ENCODE data around the gene TREM2.
A peak's percentile ranks its signal among the peaks of the same experiment; 100 is the strongest.
"Not testable (repeated sequence)": the region's sequence is repeated elsewhere in the genome, so short reads cannot be mapped to it uniquely, and the experiment has no call there.

Gene TREM2

DNA sequence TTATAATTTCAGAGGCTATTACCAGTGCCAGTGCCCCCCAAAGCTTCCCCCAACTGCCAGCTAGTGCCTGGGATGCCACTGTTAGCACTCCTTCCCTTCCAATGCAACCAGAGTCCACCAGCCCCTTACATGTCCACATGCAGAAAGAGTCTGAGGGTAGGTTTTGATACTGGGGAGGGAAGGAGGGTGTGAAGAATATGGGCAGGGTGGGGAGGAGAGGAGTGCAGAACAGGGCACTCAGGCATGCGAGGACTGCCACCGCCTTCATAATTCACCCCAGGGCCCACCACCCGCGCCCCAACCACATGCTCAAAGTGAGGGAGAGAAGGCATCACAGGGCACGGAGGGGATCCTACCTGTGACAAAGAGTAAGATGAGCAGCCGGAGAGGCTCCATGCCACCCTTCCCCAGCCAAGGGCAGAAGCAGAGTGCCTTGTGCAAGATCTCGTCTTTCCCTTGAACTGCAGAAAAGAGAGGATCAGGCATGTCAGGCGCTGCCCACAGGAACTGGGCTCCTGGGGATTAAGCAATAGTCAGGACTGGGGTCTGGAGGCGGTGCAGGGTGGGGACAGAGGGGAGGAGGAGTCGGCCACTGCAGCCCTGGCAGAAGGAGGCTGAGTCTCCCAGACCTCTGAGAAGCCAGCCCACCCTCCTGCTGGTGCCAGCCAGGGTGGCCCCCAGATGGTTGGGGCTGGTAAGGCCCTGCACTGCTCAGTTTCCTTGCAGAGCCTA, at the start of gene TREM2:
TREM2 (minus strand) TSS at position 430 of the 732 bp plus-strand sequence; CDS start at position 396, 34 bp downstream.
- no peak for DNase-seq

DNA sequence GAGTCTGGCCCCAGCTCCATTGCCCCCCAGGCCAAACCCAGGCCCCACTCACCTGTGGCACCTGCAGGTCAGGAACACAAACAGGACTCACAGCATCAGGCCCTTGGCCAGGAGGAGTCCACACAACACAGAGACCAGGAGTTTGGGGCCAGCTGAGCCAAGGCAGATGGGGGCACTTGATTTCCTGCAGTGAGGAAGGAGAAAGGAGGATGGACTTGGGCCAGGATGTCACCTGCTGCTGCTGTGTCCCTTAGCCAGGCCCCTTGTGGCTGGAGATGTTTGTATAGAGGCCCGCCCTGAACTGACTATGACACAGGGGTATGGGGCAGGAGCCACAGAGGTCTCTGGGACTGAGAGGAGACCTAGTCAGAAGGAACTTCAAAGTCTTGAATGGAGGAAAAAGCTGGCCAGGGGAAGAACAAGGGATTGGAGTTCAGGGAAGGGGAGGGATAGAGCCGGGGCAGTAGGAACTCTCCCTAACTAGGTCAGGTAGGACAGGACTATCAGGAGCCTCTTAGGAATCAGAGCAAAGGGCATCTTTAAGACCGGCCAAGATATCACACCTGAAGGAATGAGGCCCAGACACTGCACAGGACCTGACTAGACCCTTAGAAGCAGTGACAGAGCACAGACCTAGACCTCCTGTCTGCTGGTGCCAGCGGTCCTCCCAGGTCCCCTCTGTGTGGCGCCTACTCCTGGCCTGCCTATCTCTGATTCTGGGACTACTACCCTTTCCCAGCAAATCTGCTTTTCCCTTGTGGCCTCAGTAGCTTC, 46.8 kb upstream of the TREM2 start:
- DNase-seq: no peak

DNA sequence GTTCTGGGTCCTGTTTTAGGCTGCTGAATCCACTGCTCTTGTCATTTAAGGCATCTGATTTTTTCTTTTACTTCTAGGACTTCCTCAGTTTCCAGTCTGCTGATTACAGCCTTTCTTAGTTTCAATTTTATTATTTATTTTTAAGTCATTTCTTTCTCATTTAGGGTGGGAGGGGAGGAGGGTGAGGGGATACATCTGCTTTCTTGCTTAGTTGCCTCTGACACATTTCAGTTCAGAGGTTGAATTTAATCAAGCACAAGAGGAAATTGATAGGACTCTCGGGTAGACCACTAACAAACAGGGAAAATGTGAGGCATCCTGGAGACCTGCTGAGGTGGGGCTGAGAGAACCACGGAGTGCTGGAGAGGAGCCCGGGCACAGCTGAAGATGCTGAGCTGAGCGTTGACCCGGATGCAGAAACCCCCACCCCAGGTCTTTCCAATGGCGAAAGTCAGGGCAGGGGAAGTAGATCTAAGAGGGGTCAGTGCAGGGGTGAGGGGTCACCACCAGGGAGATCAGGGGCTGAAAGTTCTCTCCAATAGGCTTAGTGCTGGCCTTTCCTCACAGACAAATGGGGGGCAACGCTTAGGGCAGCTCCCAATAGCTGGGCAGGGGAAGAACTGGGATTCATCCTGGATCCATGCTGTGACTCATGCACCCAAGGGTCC, 45.7 kb upstream of the TREM2 start:
- DNase-seq: no peak

DNA sequence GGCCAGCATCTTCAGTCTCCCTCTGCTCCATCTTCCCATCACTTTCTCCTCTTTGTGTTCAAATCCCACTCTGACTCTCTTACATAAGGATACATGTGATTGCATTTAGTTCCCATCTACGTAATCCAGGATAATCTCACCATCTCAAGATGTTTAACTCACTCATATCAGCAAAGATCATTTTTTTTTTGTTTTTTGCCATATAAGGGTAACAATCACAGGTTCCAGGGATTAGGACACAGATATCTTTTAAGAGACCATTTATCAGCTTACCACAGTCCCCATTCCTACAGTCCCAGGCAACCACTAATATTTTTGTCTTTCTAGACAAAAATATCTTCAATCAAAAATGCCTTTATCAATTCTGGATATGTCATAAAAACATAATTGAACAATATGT, 41.2 kb upstream of the TREM2 start:
- no peak for DNase-seq

DNA sequence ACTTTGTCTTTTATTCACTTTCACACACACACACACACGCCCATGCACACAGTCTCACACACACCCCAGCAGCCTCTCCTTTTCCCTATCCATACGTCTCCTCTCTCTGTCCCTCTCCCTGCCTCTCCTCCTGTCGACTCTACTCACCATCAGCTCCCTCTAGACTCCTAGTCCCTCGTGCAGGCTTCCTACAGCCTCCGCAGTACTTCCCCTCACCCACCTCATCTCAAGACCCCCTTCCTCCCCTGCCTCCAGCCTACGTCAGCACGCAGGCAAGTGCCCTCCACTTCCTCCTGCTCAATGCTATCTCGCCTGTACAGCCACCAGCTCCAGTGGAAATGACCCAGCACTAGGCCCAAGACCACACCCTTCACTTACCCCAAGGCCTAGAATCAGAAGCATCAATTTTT, 38.9 kb upstream of the TREM2 start:
- no peak for DNase-seq

DNA sequence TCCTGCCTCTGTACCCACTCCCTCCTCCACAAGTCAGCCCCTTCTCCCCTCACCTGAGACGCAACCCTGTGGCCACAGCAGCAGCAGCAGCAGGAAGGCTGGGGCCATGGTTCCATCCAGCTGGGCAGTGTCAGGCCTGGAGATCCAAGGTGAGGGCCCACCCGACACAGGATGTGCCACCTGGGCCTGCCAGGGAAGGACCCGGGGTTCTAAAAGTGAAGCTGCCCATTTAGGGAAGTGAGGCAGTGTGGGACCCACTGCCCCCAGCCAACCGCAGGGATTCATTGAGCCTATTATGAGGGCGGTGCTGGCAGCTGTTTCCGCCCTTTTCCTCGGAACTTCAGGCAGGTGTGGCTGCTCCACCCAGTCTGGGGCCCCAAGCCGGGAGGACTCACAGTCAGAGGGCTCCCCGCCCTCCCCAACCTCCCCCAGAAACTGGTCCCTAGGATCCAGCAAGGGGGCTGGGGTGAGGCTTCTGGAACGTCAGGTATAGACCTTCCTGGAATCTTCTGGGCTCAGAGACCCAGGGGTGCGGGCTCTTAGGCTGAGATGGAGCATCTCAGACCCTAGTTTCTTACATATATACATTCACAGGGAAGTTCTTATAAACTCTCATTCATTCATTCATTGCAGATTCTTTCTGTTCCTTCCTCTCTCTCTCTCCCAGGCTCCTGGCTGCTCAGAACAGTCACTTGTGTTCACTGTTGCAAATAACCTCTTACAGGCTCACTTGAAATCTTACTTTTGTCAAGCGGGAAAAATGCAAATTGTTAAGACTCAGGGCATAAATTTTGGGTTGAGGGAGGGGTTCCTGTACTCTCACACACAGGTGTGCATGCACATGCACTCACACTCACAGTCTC, 38.2 kb upstream of the TREM2 start, which contains the start of gene TREML2:
TREML2 (minus strand) TSS at position 249 of the 863 bp plus-strand sequence; CDS start at position 108, 141 bp downstream.
- no peak for DNase-seq

DNA sequence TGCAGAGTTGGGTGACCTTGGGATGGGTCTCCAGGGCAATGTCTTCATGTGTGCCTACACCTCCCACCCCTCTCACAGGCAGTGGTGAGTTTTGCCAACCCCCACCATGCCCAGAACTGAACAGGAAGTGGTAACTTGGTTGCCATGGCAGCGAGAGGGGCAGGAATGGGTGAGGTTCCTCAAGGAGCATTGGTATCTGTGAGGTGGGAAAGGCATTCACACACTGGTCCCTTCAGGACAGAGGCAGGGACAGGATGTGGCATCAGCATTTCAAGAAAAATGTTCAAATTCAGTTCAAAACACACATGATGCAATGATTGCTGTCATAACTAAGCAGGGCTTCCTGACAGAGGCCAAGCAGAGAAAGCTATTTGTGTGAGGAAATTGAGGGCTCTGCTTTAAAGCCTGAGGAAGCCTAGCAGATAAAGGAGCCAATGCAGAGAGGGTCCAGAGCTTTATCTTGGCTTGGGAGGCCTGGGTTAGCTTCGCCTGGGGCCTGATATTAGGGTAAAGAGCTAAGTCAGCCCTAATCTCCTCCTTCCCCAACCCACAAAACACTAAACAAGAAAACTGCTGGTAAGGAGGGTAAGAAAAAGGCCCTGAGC, 37.5 kb upstream of the TREM2 start:
- DNase-seq: no peak

DNA sequence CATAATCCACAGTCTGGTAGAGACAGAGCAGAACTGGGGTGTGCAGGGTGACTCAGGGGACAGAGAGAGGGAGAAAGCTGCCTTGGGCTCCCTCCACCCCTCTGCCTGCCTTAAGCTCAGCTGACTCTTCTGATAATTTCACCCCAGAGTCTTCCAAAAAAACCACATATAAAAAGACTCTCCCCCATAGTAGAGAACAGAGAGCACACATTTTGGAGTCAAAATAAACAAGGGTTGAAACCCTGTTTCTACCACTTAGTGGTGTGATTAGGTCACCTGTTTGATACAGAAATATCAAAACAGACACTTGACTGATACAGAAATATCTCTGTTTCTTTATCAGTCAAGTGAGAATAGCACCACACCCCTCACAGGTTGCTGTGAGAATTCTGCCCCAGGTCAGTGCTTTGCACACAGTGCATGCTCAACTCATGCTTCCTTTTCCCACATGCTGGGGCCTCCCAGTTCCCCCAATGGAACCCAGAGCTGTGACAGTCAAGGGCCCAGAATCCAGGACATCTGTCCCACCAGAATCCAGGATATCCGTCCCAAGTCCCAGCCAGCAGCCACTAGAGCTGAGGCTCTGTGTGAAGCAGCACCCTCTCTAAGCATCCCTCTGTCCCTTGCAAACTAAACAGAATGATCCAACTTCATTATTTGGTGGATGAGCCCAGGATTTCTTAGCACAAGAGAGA, 36.8 kb upstream of the TREM2 start:
- DNase-seq: no peak

DNA sequence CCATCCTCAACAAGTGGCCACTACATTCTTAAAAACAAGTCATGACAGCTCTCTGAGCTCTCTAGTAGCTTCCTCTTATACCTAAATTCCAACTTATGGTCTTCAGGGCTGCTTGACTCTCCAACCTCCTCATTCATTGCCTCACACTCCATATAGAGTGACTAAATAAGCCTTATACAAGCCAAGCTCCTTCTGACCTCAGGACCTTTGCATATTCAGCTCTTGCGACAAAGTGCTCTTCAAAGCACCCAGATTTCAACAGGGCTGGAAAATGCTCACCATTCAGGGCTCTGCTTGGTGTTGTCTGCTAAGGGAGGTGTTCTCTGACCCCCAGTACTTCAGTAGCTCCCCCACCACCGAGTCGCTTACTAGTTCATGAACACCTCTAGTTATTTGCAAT, 34.3 kb upstream of the TREM2 start:
- DNase-seq: no peak

DNA sequence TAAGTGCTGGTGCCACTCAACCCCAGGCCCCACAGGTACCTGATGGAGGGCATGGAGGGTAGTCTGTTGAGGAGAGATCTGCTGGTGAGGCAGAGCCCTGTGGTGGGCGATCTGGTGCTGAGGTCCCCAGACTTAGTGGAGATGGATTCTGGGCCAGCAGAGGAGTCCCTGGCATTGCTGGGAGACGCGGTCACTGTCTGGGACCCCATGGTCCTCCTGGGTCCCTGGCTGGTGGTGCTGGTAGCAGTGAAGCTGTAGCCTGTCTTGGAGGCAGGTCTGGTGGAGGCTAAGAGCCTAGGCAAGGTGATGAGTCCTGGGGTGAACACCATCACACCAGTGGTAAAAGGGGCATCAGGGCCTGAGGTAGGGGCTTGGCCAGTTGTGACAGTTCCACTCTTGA, 31.5 kb upstream of the TREM2 start:
- no peak for DNase-seq

DNA sequence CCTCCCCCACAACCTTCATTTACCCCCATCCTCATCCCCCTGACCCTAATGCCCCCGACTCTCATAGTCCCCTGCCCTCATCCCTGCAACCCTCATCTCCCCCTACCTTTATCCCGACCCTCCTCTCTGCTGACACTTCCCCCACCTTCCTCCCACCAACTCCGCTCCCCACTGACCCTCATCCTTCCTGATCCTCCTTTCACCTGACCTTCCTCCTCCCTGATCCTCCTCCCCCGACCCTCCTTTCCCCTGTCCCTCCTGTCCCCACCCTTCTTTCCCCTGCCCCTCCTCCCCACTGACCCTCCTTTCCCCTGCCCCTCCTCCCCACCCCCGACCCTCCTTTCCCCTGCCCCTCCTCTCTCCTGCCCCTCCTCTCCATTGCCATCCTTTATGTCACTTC, 31.0 kb upstream of the TREM2 start:
- DNase-seq: no peak

DNA sequence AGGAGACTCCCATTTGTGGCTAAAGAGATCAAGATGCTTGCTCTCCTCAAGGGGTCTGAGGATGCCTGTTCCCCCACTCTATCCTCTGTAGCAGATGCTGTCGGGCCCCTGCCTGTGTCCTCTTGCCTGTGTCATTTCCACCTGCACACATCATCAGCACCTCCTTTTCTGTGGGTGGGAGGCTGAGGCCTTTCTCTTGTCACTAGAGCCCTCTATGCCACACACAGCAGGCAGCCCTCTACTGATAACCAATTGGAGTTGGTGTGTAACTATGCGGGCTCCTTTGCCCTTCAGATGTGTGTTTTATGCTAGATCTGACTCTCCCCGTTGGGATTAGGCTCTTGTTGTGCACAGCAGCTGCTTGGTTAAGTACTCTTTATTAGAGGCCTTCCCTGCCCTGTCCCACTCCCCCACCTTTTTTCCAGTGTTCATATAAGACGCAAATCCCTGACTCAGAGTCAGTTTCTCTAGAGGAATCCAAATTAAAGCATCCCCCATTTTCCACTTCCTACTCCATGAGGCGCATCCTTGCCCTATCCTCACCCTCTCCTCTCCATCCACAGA, 30.3 kb upstream of the TREM2 start:
- no peak for DNase-seq

DNA sequence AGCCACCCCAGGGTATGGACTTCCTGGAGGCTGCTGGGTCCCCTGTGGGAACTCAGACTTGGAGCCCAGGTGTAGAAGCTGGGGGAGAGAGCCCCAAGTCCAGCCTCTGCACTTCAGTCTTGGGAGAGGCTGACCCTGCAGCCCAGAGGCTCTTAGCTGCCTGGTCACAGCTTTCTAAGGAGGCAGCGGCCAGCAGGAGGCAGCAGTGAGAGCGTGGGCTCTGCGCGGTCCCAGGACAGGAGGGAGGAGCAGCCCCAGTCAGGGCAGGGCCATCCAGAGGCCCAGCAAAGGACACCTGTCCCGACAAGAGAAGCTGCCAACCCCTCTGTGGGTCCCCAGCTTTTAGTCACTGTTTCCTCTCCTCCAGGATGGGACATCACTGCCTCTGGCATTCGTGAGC, 28.7 kb upstream of the TREM2 start:
- no peak for DNase-seq

DNA sequence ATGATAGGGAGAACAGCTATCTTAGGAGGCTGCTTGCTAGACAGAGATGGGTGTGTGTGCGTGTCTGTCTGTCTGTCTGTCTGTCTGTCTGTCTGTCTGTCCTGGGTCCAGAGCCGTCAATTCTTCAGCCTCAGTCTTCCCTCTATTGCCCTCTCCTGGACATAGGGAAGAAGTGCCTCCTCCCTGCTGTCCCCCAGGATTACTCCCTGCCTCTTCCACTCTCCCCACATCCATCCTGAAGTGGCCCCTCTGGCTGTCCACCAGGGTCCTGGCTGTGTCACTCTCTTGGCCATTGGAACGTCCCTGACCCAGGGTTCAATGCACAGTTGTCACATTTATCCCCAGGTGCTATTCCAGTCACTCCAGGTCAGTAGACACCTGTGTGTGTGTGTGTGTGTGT, 27.9 kb upstream of the TREM2 start:
- DNase-seq: no peak

DNA sequence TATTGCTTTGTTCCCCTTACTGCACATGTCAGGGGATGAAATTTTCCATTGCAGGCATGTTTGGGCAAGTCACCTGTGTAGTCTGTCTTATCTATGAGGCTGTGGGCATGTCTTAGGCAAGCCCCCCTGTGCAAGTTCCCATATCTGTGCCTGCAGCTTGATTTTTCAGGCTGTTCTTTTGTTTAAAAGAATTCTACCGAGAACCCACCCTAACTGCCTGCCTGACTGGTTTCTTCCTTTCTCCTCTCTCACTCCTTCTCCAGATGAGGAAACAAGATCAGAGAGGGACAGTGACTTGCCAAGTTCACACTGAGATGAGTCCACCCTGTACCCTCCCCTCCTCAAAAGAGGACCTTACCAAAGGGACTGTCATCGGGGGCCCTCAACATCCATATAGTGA, 27.1 kb upstream of the TREM2 start:
- DNase-seq: no peak

DNA sequence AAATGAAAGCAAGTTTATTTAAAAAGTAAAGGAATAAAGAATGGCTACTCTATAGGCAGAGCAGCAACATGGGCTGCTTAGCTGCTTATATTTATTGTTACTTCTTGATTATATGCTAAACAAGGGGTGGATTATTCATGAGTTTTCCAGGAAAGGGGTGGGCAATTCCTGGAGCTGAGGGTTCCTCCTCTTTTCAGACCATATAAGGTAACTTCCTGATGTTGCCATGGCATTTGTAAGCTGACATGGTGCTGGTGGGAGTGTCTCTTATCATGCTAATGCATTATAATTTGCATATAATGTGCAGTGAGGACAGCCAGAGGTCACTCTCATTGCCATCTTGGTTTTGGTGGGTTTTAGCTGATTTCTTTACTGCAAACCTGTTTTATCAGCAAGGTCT, 26.1 kb upstream of the TREM2 start:
- DNase-seq: not testable (repeated sequence)

DNA sequence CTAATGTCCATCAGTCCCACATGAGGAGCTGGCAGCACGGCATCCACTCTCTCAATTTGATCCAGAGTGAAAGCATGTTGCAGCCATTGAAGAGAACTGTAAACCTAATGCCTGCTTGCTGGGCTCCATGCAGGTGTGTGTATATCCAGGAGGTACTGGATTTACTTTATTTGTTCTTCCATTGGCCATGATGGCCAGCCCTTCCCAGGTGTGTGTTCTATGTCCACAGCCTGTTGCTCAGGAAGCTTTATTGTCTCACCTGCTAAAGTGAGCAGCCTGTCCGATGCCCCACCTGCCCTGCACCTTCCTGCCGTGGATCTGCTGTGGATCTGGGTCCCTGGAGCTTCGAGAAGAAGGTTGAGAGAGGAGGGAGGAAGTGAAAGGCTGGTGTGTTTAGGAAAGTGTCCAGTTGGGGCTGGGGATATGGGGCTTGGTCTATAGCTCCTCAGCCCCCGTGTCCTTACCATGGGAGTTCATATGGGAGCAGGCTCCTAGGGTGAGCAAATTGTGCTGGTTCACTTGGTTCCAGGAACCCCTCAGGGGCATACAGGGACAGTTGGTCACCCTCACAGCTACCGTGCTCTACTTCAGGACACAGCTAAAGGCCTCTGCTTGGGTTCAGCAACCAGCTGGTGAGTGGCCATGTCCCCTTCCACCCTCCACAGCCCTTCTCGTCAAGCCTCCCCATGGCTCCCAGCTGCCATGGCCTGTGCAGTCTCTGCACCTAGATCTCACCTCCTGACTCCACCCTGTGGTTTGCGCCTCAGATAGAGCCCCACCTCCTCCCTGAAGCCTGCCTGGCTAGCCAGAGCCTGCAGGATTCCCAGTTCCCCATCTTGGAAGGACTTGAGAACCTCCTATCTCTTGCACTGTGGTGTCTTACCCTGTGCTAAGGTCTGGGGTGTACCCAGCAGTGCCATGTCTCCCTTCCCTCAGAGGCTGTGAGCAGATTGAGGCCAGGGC, 25.3 kb upstream of the TREM2 start:
- peak in 1 of 2 experiments; percentile 3 for DNase-seq

DNA sequence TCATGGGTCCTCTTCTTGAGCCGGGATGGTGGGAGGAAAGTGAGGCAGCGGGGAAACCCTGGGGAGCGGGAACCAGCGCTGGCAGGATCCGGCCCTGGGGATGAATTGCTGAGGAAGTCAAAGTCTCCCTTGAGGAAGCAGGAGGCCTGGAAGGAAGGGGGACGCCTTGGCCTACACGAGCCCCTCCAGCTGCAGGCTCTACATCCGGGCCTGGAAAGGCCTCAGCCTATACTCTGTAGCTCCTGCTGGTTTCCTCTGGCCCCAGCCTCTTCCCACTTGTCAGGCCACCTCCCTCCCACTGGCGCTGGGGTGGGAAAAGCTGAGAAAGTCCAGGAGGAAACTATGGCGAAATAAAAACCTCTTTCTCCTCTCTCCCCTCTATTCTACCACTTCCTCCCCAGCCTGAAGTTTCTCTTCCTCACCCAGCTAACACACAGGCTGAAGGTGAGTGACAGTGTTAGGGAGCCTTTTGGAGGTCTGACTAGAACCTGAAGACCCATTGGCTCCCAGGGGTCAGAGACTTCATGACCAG, 23.2 kb upstream of the TREM2 start:
- no peak for DNase-seq

DNA sequence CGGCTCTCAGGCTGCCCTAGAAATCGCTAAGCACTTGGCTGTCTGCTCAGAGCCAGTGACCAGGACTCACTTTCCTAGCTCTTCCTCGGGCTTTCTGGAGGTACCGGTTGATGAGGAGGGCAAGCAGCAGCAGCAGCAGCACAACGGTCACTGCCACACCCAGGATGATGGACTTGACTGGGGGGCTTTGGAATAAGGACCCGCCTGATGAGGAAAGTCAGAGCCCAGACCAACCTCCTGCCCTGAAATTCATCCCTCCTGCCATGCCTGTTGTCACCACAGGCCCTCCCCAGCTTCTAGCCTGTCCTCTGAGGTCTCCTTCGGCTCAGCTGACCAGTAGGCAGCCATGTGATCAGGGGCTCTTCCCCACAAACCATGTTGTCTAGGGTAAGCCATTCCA, 21.8 kb upstream of the TREM2 start:
- DNase-seq: no peak

Data from NCI-H2081 (cell line).